Measurements from ENCODE around the gene SLC35F1.
A peak's percentile ranks its signal among the peaks of the same experiment; 100 is the strongest.

Gene SLC35F1

GRCh38 chr6:118206221-118206620, 299.2 kb downstream of the SLC35F1 start:
- DNase-seq = no peak

DNA sequence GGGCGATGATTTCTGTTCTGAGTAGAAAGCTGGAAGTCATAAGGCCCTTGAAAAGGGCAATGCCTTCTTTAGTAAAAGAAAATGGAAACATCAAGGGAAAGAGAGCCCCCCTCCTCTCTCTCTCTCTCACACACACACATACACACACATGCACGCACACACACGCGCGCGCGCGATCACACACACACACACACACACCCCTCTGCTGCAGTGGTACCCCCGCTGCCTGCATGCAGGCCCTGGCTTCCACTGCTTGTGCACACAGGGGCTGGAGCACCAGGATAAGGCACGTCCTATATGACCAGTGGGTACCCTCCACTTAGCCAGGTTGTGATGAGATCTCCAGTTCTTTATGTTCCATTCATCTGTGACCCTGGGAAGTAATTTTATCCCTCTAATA, 300.9 kb downstream of the SLC35F1 start:
- no peak for DNase-seq

DNA sequence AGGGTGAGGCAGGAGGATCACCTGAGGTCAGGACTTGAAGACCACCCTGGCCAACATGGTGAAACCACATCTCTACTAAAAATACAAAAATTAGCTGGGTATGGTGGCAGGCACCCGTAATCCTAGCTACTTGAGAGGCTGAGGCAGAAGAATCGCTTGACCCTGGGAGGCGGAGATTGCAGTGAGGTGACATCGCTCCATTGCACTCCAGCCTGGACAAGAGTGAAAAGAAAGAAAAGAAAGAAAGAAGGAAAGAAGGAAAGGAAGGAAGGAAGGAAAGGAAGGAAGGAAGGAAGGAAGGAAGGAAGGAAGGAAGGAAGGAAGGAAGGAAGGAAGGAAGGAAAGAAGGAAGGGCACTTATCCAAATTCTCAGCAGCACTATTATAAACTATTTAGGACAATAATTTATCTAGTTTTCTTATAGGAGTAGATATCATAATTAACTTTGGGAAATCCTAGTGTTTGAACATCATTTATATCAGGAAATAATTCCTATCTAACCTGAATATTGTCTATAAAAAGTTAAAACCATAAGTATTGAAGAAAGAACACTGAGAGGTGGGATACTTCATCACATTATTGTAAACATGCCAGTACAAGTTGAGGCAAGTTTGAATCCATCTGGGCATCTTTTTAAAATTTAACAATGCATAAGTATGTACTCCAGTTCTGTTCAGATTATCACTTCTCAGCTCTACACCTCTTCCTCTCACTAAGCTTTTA, 305.5 kb downstream of the SLC35F1 start:
- DNase-seq = no peak

- no peak for DNase-seq
Observed at GRCh38 chr6:118215269-118215668, 308.2 kb downstream of the SLC35F1 start.

DNA sequence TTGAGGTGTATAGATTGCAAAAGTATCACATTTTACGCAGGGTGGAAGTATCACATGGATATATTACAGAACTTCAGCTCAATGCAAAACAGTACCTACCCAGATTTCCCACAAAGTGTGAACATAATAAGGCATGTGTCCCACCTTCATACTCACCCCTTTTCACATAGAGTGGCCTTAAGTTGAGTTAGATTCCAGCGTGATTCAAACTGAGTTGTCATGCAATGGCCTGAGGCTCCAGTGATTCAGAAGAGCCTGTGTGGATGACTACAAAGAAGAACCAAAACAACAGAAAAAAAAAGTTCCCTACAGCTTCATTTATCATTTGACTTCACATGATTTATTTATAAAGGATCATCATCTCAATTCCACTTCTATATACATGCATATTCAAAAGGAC, 309.7 kb downstream of the SLC35F1 start:
- DNase-seq = no peak

DNA sequence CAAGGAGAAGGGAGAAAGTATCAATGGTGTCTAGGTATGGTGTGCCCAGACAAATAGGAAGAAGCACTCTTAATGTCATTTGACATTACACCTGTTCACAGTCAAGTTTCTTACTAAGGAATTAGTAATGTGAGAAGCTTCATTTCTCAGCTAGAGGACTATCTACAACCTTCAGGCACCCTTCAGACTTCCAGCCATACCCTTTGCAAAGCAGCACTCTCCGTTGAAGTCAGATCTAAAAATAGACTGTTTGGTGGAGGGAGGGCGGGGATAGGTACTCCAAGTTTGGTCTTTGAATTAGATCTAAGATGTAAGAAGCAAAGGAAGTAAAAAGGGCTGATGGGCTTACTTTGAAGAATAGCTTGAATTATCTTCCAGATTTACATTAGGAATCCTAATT, 311.1 kb downstream of the SLC35F1 start:
- DNase-seq = no peak

DNA sequence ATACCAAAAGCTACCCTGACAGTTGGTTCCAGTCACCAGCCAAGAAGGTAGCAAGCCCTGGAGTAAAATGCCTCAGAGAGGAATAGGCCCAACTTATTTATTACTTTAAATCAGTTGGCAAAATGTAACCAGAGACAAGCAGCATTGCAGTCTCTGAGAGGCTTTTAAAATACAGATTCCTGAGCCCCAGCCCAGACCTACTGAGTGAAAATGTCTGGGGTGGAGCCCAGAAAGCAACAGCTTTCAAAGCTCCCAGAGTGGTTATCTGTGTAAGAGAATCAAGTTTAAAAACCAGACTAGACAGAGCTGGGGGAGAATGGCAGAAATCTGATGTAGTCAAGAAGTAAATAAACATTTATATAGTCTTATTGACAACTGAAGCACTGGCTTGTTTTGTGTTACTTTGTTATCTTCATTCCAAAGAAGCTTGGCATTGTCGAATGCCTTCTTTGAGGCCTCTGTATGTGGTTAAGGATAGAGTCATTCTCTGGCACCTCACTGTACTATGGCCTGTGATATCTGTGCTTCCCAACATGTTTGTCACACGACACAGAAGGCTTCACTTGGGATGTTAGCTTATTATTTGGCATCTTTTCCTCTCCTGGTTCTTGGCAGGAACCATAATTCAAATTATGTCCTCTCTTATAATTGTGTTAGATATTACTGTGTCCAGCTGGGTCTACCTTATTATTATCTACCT, 313.5 kb downstream of the SLC35F1 start:
- no peak for DNase-seq

- no peak for DNase-seq
Observed at GRCh38 chr6:118223316-118223715, 316.3 kb downstream of the SLC35F1 start.

- no peak for DNase-seq
Observed at GRCh38 chr6:118228886-118229285, 321.8 kb downstream of the SLC35F1 start.

DNA sequence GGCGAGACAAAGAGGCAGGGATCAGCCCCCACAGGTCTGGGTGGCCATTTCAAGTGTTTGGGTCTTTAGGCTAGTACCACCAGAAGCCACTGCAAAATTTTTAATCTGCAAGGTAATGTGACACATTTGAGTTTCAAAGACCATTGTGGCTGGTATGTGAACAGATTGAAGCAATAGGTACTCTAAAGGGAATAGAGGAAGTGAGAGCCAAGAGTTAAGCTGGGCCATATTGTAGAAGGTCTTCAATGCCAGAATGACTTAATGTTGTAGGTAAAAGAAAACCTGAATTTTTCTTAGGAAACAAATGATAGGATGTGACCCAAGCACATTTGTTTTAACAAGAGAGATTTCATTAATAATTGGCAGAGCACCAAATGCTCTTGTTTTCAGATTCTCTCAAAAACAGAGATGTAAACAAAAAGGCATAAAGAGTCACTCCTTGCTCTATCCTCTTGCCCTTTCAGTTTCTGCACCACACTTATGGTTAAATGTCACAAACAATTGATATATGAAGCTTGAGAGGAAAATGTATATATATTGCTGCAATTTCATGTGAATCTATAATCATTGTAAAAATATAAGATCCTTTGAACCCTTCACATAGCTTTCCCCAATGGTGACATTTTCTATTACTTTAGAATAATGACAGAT, 333.9 kb downstream of the SLC35F1 start:
- DNase-seq = no peak

DNA sequence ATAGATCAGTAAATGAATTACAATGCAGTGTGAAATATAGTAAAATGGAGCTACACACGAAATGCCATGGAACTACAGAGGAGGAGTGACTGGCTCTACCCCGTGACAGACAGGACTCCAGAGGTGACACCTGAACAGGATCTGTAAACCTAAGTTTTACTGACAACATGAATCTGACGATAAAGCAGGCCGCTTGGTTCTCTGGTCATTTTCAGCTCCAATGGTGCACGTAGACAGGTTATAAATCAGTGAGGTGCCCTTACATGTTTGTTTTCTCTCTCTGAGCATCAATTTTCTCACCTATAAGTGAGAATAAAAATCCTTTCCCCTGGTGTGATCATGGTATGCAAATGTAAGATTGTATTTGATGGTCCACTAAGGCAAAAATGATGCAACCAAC, 339.3 kb downstream of the SLC35F1 start:
- DNase-seq = no peak

DNA sequence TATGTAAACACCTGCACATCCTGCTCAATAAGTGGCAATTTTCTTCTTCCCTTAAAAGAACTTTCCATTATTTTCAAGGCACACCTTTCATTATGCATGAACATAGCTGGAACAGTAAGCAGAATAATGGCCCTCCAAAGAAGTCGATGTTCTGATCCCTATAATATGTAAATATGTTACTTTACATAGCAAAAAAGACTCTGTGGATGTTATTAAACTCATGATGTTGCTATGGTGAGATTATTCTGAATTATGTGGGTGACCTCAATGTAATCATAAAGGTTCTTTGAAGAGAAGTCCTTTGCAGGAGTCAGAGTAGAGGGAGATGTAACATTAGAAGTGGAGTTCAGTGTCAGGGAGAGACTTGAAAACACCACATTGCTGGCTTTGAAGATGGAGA, 341.1 kb downstream of the SLC35F1 start:
- no peak for DNase-seq

- no peak for DNase-seq
Observed at GRCh38 chr6:118249680-118250079, 342.6 kb downstream of the SLC35F1 start.

DNA sequence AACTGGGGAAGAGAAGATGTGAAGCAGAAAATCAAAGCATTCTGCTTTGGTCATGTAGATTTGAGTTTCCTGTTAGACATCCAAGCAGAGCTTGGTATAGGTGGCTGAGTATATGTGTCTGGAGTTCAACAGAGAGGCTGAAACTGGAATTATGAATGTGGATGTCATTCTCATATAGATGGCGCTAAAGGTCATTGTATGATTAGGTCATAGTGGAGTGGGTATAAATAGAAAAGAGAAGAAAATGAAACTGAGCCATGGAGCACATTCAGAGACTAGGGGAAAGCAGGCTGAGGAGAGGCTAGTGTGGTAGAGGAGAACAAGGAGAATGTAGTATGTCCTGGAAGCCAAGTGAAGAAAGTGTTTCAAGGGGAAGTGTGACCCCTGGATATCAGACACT, 345.4 kb downstream of the SLC35F1 start:
- peak in 1 of 2 experiments; percentile 38 for DNase-seq

DNA sequence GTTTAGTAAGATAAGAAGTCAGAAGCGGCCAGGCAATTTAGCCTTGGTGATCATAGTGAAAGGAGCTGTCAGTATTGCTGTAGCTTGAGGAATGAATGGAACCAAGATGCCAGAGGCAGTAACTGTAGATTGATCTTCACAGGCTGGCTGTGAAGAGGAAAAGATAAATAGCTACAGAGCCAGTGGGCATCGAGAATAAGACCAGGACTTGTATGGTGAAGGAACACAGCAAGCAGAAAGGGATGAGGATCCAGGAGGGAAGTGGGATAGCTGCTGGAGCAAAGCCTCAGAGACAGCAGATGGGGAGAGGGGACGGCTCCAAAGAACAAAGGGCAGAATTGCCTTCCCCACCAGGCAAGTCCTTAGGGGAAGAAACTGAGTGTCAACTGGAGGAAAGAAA, 346.7 kb downstream of the SLC35F1 start:
- no peak for DNase-seq

DNA sequence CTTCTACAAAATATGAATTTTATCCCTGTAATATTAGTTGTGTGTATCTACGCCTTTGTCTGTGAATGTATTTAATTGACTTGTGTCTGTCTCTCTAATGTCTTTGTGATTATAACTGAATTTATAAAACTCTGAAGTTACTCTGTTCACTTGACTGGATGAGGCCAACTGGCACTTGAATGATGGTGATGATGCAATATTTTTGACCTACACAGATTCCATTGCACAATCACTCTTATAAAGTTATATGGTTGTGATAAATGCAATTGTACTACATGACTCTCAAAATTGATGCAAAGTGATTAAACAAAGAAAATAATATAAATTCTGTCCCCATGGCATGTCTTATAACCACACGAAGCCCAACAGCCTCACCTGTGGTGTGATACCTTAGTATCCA, 353.8 kb downstream of the SLC35F1 start:
- no peak for DNase-seq

DNA sequence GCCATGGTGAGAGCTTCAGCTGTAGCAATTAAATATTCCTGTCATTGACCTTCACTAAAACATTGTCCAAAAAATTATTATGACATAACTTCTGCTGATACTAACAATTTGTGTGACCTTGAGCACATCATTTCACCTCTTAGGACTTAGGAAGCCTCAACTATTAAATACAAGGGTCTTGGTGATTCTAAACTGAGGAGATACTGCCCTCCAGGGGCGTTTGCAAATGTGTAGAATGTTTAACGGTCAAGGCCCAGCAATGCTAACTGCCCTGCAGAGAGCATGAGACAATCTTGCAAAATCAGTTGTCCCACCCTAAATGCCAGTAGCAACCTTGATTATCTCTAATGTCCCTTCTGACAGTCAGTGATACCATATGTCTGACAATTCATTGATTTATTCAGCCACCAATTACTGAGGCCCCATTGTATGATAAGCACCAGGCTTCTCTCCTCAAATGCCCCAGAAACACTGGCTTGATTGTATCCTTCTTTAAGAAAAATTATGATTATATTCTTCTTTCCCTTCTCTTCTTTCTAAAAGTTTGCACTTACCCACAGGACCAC, 356.9 kb downstream of the SLC35F1 start:
- DNase-seq = no peak

DNA sequence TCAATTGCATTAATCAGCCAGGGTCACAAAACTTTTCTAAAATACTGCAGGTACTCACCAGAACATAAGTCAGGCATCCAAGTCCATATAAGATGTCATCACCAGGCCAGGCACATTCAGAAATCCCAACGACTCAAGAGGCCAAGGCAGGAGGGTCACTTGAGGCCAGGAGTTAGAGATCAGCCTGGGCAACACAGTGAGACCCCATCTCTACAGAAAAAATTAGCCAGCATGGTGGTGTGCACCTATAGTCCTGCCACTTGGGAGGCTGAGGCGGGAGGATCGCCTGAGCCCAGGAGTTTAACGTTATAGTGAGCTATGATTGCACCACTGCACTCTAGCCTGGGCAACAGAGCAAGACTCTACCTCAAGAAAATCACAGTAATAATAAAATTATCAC, 362.6 kb downstream of the SLC35F1 start:
- DNase-seq = no peak

- DNase-seq = no peak
Observed at GRCh38 chr6:118277631-118278030, 370.6 kb downstream of the SLC35F1 start.

- no peak for DNase-seq
Observed at GRCh38 chr6:118280210-118280609, 373.1 kb downstream of the SLC35F1 start.

DNA sequence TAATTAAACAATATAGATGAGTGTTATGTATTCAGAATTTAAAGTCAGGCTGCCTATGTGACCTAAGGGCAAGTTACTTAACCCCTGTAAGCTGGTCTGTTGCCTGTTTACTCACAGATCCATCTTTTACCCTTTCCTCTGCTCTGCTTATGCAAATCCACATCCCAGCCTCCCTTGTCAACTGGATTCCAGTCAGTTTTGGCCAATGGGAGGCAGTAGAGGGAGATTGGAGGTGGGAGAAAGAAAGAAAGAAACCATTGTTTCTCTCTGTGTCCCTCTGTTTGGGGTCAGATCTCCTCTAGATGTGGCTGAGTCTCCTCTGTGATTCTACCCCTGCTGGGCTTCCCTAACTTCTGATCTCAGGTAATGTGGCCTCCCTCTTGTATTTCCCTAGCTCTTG, 374.2 kb downstream of the SLC35F1 start:
- no peak for DNase-seq

DNA sequence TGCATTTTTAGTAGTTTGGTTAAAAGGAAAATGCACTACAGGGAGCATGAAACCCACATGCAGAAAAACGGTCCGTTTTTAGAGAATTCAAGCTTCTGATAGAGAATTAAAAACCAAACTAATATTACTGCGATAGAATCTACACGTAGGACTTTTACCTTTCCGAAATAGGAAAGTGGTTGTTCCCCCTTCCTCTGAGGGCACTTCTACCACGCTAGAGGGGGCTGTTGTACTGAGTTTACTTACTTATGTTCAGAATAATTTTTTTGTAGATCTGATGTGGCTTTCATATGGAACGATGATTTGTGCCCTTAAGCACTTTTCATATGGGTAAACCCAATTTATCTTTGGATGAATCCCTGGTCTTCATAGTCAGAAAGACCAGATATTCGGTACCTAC, 376.7 kb downstream of the SLC35F1 start:
- DNase-seq = peak; percentile 60 to 69

DNA sequence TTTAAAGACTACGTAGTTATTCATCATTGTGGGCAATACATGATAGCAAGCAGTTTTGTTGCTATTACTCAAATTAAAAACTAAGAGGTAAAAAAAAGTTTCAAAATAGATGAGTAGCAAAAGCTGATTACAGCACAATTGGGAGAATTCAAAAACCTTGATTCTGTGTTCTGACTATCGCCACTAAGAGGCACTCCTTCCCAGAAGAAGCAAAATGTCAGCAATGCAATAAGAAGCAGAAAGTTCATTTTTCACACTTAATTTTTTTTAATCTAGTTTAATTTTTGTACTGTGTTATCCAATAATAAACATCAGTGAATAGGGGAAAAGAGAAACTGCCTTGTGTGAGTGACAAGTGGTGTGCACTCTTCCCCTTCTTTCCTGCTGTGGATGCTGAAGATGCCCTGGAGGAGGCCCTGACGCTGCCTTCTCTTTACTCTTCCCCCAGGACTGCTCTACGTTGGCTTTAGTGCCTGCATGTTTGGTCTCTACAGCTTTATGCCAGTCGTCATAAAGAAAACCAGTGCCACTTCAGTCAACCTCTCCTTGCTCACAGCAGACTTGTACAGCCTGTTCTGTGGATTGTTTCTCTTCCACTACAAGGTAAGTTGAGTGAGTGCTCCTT, 377.8 kb downstream of the SLC35F1 start:
- DNase-seq = peak; percentile 8 to 40

Measured in AML-193 (cell line).